C4-2B (cell line): ENCODE results near the gene CASD1.

Experiments used
- H3K27ac ChIP-seq: fragments of 450-650 bp; 2 replicates; pipeline ENCODE4 v1.5.1; 2017
- ZFX ChIP-seq: fragments of 450-650 bp; IDR thresholded peaks from 2 replicates; pipeline ENCODE4 v1.6.1; 2017
- TF ChIP-seq, protein P1 (sequence below): fragments of 450-650 bp; conservative IDR thresholded peaks from 2 replicates; pipeline ENCODE4 v1.5.1; 2017; ENCODE audit warnings: mild to moderate bottlenecking

The CASD1 gene

DNA sequence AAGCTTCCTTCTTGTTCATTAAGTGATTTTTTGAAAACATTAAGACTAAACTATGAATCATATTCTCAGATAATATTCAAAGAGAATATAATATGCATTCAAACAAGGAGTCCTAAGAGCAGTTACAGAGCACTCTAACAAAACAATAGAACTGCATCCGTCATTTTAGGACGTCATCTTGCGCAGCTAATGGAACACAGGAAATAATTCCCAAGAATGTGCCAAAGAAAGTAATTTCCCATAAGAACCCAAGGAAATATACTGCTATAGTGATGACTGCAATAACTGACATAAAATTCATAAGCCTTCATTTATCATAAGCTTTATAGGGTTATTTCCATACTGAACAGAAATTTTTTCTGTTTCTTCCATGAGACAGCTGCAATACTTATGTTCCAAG is 28.3 kb upstream of the CASD1 start:
- TF ChIP-seq, protein P1, sequence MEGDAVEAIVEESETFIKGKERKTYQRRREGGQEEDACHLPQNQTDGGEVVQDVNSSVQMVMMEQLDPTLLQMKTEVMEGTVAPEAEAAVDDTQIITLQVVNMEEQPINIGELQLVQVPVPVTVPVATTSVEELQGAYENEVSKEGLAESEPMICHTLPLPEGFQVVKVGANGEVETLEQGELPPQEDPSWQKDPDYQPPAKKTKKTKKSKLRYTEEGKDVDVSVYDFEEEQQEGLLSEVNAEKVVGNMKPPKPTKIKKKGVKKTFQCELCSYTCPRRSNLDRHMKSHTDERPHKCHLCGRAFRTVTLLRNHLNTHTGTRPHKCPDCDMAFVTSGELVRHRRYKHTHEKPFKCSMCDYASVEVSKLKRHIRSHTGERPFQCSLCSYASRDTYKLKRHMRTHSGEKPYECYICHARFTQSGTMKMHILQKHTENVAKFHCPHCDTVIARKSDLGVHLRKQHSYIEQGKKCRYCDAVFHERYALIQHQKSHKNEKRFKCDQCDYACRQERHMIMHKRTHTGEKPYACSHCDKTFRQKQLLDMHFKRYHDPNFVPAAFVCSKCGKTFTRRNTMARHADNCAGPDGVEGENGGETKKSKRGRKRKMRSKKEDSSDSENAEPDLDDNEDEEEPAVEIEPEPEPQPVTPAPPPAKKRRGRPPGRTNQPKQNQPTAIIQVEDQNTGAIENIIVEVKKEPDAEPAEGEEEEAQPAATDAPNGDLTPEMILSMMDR = no peak
- TF ChIP-seq ZFX = no peak
- H3K27ac ChIP-seq = no peak overlapping the region

DNA sequence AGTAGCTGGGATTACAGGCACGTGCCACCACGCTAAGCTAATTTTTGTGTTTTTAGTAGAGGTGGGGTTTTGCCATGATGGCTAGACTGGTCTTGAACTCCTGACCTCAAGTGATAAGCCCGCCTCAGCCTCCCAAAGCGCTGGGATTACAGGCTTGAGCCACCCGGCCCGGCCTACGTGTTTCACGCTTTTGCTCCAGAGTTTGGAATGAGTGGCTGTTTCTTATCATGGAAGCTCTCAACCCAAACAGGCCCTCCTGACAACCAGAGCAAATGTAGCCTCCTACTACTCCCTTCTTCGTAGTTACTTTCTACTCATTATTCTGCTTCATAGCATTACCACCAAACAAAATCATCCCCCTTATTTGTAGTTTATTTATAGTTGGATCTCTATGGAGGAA is 26.8 kb upstream of the CASD1 start:
- TF ChIP-seq ZFX = no peak
- TF ChIP-seq, protein P1 = no peak
- no peak overlapping the region for H3K27ac ChIP-seq

- no peak for TF ChIP-seq ZFX
- TF ChIP-seq, protein P1 = no peak
- H3K27ac ChIP-seq = no peak overlapping the region
Measured at GRCh38 chr7:94483843-94484242, 25.8 kb upstream of the CASD1 start.

GRCh38 chr7:94486216-94486615 is 23.4 kb upstream of the CASD1 start:
- TF ChIP-seq, protein P1 = no peak
- TF ChIP-seq ZFX = no peak

DNA sequence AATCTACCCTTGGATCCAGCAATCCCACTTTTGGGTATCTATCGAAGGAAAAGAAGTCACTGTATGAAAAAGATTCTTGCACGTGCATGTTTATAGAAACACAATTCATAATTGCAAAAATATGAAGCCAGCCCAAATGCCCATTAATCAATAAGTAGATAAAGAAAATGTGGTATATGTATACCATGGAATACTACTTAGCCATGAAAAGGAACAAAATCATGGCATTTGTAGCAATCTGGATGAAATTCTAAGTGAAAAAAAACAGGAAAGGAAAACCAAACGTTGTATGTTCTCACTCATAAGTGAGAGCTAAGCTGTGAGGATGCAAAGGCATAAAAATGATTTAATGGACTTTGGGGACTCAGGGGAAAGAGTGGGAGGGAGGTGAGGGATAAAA is 18.2 kb upstream of the CASD1 start:
- TF ChIP-seq, protein P1 = no peak
- TF ChIP-seq ZFX = no peak
- no peak overlapping the region for H3K27ac ChIP-seq

More at GRCh38 chr7:94486216-94486615, 23.4 kb upstream of the CASD1 start:
- no peak overlapping the region for H3K27ac ChIP-seq

DNA sequence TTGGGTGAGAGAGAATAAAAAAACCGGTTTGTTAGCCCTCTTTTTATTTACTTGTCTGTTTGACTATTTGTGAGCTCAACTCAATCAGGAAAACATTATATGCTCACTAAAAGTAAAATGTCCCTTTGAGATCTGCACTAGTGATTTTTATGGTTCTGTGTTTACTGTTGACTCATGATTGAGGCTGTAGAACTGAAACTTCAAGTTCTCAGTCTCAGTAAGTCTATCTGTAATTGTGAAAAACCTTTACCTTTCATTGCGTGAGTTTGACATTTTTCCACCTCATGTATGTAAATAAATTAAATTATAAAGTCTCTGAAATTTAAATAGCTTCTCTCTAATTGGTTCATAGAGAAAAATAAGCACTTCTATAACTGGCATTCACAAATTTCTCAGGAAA is 17.0 kb upstream of the CASD1 start:
- no peak overlapping the region for H3K27ac ChIP-seq
- TF ChIP-seq, protein P1 = no peak
- no peak for TF ChIP-seq ZFX

- no peak overlapping the region for H3K27ac ChIP-seq
- TF ChIP-seq, protein P1 = no peak
- TF ChIP-seq ZFX = no peak
Measured at GRCh38 chr7:94497874-94498670, 11.5 kb upstream of the CASD1 start.
